NCI-H1694 (cell line): ENCODE results near the gene ISLR2.

Experiments used
- DNase-seq: peaks from one replicate; lab custom pipeline; 2025; lab: John Stamatoyannopoulos, UW

ISLR2 gene

GRCh38 chr15:74128785-74129585 lies 1.4 kb upstream of the ISLR2 start:
- no peak for DNase-seq

DNA sequence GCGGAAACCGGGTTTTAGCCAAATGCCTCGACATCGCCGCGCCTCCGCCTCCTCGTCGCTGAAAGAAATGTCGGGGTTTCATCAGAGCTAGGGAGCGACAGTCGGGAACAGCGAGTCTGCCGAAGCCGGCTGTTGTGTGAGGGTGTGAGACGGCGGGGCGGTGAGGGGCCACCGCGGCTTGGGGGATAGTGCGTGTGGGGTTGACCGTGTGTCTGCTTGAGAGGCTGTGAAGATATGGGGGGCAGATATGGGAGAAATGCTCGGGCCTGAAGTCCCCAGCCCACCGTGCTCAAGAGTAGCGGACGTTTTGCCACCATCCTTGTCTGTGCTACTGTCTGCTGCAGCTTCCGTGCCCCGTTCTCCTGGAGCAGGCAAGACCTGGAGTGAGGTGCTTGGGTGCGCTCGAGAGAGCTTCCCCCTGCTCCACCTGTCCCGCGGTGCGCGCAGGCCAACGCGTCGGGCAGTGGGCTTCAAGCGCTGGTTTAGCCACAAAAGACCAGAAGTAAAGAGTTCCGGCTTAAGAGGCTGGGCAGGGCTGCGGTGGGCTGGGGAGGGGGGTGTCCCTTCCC lies 716 bp upstream of the ISLR2 start:
- DNase-seq = no peak

GRCh38 chr15:74130849-74131627 lies 652 bp downstream of the ISLR2 start:
- no peak for DNase-seq

DNA sequence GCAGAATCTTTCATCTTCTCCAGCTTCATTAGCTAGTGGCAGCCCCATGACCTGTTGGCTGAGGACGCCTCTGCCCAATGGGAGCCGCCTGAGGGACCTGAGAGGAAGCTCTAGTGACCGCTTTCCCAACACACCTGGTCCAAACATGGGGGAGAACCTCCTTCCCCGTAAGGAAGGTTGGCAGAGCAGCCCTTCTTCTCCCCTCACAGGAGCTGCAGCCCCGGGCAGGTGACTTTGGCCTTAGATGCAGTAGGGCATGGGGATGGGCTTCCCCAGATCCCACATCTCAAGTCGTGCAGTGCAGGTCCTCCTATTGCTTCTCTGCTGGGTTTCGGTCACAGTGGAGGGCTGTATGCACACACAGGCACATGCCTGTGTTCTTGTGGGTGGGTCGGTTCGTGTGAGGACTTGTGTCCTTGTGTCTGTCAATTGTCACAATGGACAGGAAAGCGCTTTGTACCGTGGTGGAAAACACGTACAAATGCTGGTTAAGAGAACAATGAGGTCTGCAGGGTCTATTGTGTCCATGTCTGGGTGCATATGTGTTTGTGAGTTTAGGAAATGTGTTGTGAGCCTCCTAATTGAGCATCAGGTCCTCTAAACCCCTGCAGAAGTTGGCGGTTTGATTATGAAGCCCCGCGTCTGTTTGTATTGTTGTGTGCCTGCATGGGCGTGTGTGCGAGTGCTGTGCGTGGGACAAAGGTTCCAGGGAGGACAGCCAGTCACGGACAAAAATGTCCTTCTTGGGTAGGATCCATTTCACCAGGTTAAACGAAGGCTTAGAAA lies 1.4 kb downstream of the ISLR2 start:
- DNase-seq = no peak

- no peak for DNase-seq
These were observed 2.6 kb downstream of the ISLR2 start for GRCh38 chr15:74132681-74133651.

GRCh38 chr15:74133694-74134386 lies 3.5 kb downstream of the ISLR2 start:
- DNase-seq = no peak

- DNase-seq = no peak
These were observed 4.1 kb downstream of the ISLR2 start for GRCh38 chr15:74134387-74135027.

DNA sequence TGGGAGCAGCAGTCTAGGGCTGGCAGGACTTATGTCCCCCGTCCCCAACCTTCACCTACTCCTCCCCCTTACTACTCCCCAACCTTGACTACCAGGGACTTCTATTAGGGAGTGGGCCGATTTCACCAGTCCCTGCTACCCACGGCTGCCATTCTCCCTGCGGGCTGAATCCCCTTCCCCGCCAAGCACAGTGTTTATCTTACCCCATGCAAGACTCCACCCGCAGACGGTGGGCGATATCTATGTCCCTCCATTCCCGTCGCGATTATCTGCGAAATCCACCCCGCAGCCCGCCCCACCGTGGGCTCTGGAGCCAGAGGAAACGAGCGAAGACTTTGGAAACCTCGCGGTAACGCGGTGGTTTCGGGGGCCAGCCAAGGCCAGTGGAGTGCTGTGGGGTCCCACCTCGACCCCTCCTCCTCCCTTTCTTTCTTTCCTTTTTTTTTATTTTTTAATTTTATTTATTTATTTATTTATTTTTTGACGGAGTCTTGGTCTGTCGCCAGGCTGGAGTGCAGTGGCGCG lies 4.7 kb downstream of the ISLR2 start:
- no peak for DNase-seq

- DNase-seq = no peak
These were observed 6.1 kb downstream of the ISLR2 start for GRCh38 chr15:74136540-74136813.

- DNase-seq = no peak
These were observed 6.6 kb downstream of the ISLR2 start for GRCh38 chr15:74136814-74137536.

DNA sequence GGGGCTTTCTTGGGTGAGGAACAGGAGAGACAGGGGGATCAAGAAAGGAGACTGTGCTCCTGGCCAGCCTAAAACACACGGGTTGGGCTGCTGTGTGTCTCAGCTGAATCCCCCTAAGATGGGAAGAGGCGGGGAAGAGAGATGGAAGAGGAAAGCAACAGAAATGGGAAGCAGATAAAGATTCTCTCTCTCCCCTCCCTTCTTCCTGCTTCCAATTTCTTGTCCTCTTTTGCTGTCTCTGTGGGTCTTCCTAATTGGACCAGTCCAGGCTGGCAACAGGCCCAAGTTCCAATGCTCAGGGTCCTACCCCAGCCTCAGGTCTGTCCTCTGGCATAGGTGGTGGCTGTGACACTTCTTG lies 7.1 kb downstream of the ISLR2 start:
- DNase-seq = no peak

DNA sequence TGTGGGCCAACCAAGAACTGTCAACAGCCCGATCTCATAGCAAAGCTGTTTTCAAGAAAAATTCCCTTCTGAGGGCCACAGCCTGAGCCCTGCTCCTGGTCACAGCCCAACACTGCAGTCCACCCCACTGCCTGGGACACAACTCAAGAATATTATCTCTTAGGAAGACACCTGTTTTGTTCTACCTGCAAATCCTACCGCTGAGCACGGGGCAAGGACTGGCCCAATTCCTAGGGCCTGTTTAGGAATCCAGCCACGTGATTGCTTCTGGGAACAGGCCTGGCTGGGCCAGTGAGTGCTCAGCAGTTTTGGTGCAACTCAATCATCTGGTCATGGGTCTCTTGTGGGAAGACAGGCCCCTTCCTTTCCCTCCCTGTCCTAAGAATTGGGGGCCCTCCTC lies 8.3 kb downstream of the ISLR2 start:
- DNase-seq = no peak

- DNase-seq = no peak
These were observed 11.2 kb downstream of the ISLR2 start for GRCh38 chr15:74141591-74141990.

DNA sequence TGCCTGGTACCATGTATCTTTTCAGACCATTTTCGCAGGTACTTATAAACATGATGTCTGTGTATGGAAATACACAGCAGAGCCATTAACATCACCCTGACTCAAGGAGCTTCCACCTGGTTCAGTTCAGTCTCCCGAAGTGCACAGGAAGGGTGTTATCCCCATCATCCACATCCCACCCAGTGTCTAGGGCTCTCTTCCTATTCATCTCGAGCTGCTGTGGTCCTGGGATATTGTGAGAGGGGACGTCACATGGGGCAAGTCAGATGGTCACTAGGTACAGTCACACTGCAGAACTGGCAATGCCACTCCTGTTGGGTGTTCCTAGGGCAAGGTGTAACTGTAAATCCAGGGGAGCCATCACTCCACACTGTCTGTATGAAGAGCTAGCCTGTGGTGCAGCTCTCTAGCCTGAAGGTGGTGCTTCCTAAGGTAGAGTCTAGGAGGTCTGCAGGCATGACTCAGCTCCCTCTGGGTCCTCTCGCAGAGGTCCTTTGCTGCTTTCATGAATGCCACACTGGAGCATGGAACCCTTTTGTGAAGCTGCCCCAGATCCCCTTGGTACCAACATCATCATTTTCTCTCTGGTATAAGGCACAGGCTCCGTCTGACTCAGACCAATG lies 13.9 kb downstream of the ISLR2 start:
- DNase-seq = no peak

- no peak for DNase-seq
These were observed 16.0 kb downstream of the ISLR2 start for GRCh38 chr15:74146277-74146800.

- no peak for DNase-seq
These were observed 16.7 kb downstream of the ISLR2 start for GRCh38 chr15:74147051-74147450.

DNA sequence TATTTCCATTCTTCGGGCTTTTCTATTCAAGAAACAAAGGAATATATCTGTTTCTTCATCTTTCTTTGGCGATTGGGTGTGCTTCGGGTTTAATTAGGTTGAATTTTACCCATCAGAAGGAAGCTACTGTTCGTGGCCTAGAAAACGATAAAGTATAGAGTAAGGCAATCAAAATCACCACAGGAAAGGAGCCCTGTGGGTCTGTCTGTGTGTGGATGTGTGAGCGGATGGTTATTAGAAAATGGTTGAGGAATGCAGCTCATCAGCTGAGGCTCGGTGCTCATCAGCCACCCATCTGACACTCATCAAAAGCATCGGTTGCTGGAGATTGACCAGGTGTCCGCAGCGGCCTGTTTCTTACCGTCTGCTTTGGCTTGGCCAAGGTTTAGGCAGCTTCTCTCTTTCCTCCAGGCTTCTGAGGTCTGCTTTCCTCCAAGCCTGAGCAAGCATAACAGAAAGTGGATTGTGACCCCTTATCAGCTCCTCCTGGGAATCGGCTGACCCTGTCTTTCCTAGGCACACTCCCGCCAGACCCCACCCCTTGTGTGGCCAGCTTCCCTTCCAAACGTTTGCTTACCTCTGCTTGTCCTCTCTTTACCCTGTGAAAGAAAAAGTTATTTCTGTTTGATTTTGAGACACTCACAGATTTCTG lies 25.5 kb downstream of the ISLR2 start:
- no peak for DNase-seq
